NCI-H2196 treated with DMSO at 0.1 percent for 48 hours (cell line): ENCODE data around the gene TBC1D4.

Experiments used
- DNase-seq: peaks from one replicate; lab custom pipeline; 2025; ENCODE audit not compliant: unreplicated experiment; lab: John Stamatoyannopoulos, UW

TBC1D4 gene

GRCh38 chr13:75482070-75482819, at the start of gene TBC1D4:
TSS of gene TBC1D4 (minus strand) at chr13:75482169. CDS start at chr13:75481767, 402 bp downstream.
- peak; percentile 47 for DNase-seq

DNA sequence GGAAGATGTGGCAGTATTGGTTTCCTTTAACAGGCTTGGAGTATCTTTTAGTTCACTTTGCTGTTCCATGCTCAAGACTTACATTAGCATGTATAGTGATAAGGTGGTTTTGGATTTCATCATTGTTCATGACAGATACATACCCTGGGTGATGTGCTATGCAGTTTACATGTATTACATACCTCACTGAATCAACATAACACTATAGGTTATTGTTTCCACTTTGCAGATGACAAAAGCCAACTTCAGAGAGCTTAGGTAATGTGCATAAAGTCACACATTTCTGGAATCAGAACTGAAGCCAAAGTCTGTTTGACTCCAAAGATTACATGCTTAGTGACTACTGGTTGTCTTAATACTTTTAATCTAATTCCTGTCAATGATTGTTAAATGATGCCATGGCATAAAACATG, 48.6 kb upstream of the TBC1D4 start:
- no peak for DNase-seq

DNA sequence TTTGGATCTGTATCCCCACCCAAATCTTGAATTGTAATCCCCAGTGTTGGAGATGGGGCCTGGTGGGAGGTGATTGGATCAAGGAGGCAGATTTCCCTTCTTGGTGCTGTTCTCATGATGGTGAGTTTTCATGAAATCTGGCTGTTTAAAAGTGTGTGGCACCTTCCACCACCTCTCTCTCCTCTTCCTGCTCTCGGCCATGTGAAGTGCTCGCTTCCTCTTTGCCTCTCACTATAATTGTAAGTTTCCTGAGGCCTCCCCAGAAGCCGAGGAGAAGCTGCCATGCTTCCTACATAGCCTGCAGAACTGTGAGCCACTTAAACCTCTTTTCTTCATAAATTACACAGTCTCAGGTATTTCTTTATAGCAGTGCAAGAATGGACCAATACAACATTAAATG, 40.0 kb upstream of the TBC1D4 start:
- no peak for DNase-seq

GRCh38 chr13:75518439-75519088, 36.6 kb upstream of the TBC1D4 start:
- no peak for DNase-seq

- DNase-seq = no peak
Measured at GRCh38 chr13:75514080-75514995, 32.4 kb upstream of the TBC1D4 start.

- DNase-seq = no peak
Measured at GRCh38 chr13:75513271-75513670, 31.3 kb upstream of the TBC1D4 start.

- DNase-seq = no peak
Measured at GRCh38 chr13:75512253-75512652, 30.3 kb upstream of the TBC1D4 start.

DNA sequence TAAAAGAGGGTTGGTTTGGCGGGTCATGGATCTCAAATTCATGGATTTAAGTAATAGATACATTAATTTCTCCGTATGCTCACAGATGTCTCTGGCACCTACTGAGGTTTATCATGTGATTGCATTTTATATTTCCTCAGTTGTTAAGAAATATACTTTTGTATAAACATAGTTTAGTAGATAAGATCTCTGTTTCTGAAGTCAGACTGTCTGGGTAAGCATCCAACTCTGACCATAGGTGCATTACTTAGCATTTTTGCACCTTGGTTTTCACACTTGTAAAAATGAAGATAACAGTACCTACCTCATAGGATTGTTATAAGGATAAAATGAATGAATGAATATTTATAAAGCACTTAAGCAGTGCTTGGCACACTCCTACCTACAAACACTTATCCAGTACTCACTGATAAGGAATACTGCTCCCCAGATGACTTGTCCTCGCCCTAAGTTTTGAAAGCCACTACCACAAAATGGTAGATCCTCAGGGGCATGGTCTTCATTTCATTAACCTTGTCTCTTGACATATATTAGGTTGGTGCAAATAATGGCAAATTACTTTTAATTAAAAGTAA, 29.2 kb upstream of the TBC1D4 start:
- no peak for DNase-seq

DNA sequence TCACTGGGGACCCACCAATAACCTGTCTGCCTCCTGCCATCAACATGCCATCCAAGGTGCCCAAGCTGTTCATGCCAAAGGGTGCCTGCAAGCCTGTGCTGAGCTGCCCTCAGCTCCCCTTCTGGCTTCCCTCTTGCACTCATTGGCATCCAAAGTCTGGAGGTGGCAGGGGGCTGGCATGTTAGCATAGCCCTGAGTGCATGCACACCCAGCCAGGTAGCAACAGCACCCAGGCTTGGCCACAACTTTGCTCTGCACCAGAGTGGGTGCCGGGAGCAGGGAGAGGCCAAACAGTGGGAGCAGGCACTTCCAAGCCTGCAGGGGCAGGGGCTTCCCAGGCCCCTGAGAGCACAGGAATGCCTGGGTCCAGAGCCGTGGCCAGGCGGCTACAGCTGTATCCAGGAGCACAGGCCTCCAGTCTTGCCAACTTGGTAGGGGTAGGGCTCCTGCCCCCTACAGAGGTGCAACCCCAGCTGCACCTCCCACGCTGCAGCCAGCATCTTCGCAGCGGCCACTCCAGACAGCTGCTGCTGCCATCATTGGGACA, 26.1 kb upstream of the TBC1D4 start:
- DNase-seq = no peak

DNA sequence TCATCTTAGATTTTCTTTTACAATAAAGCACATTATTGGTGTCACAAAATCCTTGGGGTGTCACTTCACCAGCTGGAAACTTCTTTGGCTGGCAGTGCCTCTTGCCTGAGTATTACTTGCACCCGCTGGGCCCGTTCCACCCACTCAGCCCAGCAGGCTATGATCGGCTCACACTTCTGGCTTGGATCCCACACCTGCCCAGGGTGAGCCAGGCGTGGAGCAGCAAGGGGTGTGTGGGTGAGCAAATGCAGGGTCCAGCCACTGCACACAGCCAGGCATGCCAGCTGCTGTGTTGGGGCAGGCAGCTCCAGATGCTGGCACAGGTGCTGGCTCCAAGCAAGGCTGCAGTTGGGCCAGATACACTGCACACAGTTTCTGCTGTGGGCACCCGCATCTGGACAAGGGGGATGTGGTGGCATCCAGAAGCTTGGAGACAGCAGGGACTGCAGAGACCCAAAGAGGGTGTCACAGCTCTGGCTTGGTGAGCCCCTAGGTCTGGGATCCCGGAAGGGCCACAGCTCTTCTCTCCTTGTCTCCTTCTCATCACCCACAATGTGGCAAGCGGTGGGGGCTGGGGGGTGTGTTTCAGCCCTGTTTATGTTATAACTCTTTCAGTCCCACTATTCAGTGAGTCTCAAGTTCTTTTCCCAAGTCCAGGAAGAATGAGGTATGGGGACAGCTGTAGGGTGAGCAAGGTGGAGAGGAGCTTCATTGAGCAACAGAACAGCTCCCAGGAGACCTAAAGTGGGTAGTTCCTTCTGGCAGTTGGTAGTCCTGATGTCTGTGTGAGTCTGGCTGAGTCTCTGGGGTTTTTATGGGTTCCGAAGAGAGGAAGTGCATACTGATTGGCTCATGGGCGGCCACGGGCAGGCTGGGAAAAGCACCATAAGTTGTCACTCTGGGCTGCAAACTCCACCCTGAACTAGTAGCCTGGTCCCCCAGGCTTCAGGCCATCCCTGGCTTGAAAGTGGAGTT, 25.3 kb upstream of the TBC1D4 start:
- no peak for DNase-seq

DNA sequence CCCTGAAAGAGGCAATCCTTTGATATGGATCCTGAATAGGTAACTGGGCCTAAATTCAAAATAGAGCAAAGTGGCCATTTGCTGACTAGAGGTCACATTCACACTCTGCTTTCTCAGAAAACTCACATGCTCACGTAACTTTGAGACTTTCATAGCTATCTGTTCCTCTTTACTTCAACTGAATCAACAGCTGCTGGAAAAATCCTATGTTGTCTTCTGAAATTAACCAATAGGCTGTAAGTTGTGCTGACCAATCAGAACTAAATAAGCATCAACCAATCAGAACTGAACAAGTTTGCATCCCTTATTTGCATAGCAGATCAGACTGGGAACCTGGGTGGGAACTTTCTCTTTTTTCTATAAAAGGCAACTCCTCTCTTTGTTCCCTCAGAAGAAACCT, 24.0 kb upstream of the TBC1D4 start:
- no peak for DNase-seq

GRCh38 chr13:75505327-75505726, 23.4 kb upstream of the TBC1D4 start:
- no peak for DNase-seq

GRCh38 chr13:75495938-75496337, 14.0 kb upstream of the TBC1D4 start:
- no peak for DNase-seq

GRCh38 chr13:75494491-75494890, 12.5 kb upstream of the TBC1D4 start:
- DNase-seq = no peak

DNA sequence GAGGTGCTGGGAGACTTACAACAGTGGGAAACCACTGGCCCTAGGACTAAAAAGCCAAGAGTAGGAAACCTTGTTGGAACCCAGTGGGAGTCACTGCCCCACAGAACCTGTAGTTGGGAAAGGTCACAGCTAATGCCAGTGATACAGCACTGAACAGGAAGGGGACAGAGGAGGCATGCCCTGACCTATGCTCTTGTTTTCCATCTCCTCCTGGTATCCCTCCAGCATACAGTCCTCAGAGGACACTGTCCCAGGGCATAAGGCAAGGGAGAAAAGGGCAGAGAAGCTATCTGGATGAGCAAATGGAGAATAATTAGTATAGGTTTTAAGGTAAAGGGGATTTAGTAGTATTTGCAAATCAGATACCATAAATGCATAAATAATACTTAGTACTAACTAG, 11.2 kb upstream of the TBC1D4 start:
- no peak for DNase-seq

DNA sequence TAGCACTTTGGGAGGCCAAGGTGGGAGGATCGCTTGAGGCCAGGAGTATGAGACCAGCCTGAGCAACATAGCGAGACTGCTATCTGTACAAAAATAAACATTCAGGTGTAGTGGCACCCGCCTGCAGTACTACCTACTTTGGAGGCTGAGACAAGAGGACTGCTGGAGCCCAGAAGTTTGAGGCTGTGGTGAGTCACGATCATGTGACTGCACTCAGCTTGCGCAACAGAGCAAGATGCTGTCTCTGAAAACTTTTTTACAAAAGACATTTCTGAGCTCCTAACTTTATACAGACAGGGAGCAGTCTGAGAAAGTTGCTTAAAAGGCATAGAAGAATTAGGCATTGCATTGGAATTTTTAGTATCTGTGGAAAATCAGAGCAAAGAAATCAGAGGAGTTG, 10.4 kb upstream of the TBC1D4 start:
- DNase-seq = no peak

DNA sequence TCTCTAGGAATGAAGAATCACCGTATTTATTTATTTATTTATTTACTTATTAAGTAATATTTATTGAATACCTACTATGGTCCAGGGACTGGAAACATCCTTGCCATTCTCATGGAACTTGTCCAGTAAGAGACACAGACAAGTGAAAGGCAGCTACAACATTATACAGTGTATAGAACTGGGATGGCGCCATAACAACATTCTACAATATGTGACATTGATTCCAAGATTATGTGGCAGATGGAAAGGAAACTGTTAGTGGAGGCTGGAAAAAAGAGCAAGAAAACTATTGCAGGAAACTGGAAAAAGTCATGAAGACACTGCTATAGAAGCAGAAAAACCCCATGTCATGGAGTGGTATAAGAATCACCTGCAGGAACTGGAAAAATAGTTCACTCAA, 9.4 kb upstream of the TBC1D4 start:
- no peak for DNase-seq

DNA sequence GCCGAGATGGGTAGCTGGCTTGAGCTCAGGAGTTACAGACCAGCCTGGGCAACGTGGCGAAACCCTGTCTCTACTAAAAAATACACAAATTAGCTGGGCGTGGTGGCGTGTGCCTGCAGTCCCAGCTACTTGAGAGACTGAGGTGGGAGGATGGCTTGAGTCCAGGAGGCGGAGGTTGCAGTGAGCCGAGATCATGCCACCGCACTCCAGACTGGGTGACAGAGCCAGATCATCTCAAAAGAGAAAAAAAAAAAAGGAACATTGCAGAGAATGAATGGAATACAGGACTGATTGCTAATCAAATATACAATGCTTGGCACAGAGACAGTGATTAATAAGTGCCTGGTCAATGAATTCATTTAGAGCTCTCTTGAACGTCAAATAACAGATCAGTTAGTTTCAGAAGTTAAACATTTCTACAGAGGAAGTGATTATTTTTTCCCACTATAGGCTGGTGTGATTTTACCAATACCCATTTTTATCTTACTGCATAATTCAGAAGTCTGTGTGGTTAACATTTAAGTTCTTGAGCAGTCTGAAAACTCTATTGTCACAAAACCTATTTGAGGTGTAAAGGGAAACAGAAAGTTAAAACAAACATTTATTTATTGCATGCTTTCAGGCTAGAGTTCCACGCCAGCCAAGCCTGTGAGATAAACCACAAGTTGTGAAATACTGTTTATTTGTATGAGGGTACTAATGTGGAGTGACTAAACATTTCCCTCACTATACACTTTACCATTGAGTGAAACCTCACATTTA, 7.7 kb upstream of the TBC1D4 start:
- no peak for DNase-seq
